Measurements from ENCODE around the gene EFNA1.

The EFNA1 gene

DNA sequence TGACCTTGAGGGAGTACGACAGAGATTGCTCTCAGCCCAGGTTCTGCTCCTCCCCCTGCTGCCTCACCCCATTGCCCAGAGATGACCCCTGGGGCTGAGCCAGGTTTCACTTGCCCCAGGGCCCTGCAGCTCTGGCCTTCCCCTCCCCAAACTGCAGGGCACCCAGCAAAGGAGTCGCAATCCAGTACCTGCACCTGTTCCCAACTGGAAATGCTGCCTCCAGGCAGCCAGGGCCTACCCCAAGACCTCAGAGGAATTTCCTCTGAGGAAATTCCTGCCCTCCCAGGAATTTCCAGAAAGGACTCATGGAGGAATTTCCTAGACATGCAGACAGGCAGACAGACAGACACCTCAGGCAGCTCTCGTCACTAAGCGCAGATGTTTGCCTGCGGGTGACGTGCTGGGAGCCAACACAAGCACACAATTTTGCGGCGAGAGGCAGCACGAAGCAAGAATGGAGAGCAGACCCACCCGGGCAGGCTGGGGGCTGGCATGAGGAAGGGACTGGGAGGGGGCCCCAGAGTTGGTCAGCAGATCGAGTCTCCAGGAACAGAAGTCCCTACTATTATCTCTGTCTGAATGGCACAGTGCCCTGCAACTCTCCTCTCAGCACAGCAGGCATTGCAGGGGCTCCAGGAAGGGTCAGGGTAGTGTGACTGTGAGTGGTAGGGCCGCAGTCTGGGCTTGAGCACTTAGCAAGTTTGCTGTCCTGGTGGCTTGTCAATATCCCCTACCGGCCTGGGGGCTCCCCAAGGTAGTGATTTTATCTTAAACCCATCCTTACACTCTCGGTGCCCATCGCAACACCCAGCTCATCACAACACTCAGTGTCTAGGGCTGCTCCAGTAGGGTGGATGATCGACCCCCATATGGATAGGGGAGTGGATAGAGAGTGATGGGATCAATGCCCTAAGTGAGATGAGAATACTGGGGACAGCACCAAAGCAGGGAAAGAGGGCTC, 2.9 kb upstream of the EFNA1 start:
- DNase-seq (ENCODE audit: low read depth), result no peak

GRCh38 chr1:155125511-155125945, 2.1 kb upstream of the EFNA1 start:
- DNase-seq (ENCODE audit: low read depth), result no peak

GRCh38 chr1:155125946-155126555, 1.6 kb upstream of the EFNA1 start:
- no peak for DNase-seq (ENCODE audit: low read depth)

DNA sequence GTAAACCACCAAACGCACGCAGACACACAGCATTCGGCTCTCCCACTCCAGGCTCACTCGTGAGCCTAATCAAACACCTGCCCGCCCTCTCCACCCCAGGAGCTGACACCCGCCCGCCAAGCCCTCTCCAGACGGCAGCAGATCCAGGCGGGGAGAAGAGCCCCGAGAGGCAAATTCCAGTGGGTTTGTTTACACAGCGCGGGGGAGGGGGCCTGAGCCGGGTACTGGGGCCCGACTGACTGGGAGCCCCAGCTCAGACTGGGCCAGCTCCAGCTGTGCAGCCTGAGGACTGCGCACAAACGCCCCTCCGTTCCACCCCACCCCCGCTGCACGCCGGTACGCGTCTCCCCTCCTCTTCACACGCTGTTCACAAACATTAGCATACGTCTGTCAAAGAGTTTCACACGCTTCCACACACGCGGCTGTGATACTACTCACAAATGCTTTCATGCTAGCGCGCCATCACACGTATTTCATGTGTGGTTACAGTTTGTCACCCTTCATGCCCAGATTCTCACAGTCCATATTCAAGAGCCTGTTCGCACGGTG, 1.0 kb upstream of the EFNA1 start:
- DNase-seq (ENCODE audit: low read depth), result no peak

GRCh38 chr1:155127967-155128754, 485 bp downstream of the EFNA1 start:
- no peak for DNase-seq (ENCODE audit: low read depth)

DNA sequence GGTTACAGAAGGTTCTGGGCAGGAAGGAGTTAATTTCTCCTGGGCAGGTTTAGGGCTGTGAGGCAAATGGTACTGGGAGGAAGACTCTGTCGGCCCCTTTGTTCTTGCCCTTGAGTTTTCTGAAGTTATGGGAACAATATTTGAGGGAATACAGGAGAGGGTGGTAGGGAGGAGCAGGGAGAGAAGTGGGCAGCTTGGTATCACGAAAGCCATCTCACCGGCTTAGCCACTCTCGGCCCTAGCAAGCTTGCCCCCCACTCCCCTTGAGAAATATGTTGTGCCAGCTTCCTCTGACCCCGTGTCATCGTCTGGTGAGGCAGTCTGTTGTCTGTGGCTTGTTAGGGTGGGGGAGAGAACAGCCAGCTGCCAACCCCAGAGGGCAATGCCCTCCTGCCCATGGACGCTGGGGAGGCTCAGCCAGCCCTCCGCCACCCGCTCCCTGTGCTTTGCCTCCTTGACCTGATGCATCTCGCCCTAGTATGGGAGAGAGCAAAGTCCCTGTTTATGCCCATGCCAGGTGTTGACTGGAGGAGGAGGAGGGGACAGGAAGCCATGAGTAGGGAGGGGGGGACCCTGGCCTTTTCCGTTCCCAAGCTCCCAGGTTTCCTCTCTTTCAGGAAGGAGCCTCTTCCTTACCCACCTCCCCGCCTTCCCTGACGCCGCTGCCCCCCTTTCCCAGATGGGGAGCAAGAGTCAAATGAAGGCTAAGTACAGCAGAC, 1.2 kb downstream of the EFNA1 start:
- DNase-seq (ENCODE audit: low read depth), result no peak

- no peak for DNase-seq (ENCODE audit: low read depth)
Measured at GRCh38 chr1:155130272-155131006, 2.8 kb downstream of the EFNA1 start.

- no peak for DNase-seq (ENCODE audit: low read depth)
Measured at GRCh38 chr1:155131285-155131684, 3.6 kb downstream of the EFNA1 start.

- DNase-seq (ENCODE audit: low read depth), result no peak
Measured at GRCh38 chr1:155131856-155132255, 4.2 kb downstream of the EFNA1 start.

DNA sequence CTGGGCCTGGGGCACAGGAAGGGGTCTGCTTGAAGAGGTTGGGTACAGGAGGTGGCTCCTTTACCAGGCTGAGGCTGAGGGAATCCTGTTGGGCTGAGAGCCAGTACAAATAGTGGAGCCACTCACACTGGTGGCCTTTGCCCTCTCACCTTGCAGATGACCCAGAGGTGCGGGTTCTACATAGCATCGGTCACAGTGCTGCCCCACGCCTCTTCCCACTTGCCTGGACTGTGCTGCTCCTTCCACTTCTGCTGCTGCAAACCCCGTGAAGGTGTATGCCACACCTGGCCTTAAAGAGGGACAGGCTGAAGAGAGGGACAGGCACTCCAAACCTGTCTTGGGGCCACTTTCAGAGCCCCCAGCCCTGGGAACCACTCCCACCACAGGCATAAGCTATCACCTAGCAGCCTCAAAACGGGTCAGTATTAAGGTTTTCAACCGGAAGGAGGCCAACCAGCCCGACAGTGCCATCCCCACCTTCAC, 6.2 kb downstream of the EFNA1 start:
- DNase-seq (ENCODE audit: low read depth), result no peak

GRCh38 chr1:155134322-155134721, 6.6 kb downstream of the EFNA1 start:
- no peak for DNase-seq (ENCODE audit: low read depth)

GRCh38 chr1:155134880-155135414, 7.3 kb downstream of the EFNA1 start:
- peak; percentile 67 for DNase-seq (ENCODE audit: low read depth)

- peak; percentile 89 for DNase-seq (ENCODE audit: low read depth)
Measured at GRCh38 chr1:155135415-155136028, 7.8 kb downstream of the EFNA1 start, which contains the start of gene SLC50A1. TSS of gene SLC50A1 (plus strand) at chr1:155135852. CDS start at chr1:155135912, 60 bp downstream.

- DNase-seq (ENCODE audit: low read depth), result no peak
Measured at GRCh38 chr1:155136748-155137147, 9.1 kb downstream of the EFNA1 start.

GRCh38 chr1:155137154-155137949, 9.7 kb downstream of the EFNA1 start:
- no peak for DNase-seq (ENCODE audit: low read depth)

DNA sequence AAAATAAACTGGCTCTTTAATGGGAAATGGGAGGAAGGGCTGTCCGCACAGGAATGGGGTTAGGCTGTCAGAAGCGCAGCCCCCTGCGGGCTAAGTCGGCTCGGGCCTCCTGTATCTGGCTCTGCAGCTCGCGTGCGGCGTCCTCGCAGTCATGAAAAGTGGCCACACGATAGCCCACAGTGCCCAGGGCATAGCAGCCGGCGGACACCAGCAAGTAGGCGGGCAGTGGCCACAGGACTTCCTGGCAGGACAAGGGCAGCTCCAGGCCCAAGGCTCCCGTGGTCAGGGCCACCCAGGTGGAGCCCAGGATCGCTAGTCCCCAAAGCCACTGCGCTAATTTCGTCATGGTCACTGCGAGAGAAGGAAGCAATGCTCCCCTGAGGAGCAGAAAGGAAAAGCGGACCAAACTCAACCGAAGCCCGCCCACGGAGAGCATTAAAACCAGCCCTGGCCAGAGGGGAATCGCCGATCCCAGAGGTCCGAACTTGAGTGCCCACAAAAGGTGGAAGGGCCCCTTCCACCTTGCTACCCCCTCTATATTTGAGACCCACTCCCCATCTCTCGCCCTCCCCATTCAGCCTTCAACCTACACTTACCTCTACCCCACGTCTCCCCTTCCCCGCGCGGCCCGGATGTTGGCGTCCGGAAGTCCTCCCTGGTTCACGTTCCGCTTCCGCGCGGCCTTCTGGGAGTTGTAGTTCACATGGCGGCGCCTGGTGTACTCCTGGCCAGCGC, 12.4 kb downstream of the EFNA1 start, which contains the start of gene DPM3:
TSS of gene DPM3 (minus strand) at position 637 of the 735 bp plus-strand sequence. CDS start at position 346, 291 bp downstream.
- DNase-seq (ENCODE audit: low read depth), result peak; percentile 83

DNA sequence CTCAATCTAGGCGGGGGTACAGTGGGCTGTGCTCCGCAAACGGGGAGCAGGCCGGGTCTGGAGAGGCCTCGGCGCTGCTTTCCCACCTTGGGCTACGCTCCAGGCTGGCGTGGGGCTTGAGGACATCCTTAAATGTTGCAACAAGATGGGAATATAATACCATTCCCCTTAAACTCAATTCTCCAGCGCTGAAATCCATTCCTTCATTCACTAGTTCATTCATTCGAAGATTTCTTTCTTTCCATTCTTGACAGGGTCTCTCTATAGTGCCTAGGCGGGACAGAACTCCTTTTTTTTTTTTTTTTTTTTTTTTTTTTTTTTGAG, 12.9 kb downstream of the EFNA1 start:
- no peak for DNase-seq (ENCODE audit: low read depth)

GRCh38 chr1:155141749-155142148, 14.1 kb downstream of the EFNA1 start:
- DNase-seq (ENCODE audit: low read depth), result no peak

All from activated T-cell treated with anti-CD3 and anti-CD28 coated beads for 24 hours (primary cell).